Suprapubic skin (tissue), 4 donors: ENCODE data around the gene NFKBIB. TPM values are rescaled to one million over a fixed set of nuclear protein-coding genes. Genes with fewer than 3 reads are reported as not detected.

Experiments used
- DNase-seq, 2 donors: peaks; one replicate each; pipeline ENCODE4 v3.0.0-alpha.2; 2019; ENCODE audit warnings: low spot score in 2 of 2
- H3K27ac ChIP-seq: fragments of 200-600 bp; sonication (generic); one replicate; pipeline ENCODE4 v1.5.1; 2019
- H3K27me3 ChIP-seq: fragments of 200-600 bp; sonication (generic); one replicate; pipeline ENCODE4 v1.5.1; 2019
- H3K36me3 ChIP-seq: fragments of 200-600 bp; sonication (generic); one replicate; pipeline ENCODE4 v1.5.1; 2019
- H3K4me1 ChIP-seq: fragments of 200-600 bp; sonication (generic); one replicate; pipeline ENCODE4 v1.5.1; 2019
- H3K4me3 ChIP-seq: fragments of 200-600 bp; sonication (generic); one replicate; pipeline ENCODE4 v1.5.1; 2019; ENCODE audit warnings: mild to moderate bottlenecking
- H3K9me3 ChIP-seq: fragments of 200-600 bp; sonication (generic); one replicate; pipeline ENCODE4 v1.5.1; 2019
- CTCF ChIP-seq, 2 donors: fragments of 200-600 bp in 1 of 2; fragments of 450-650 bp in 1 of 2; sonication (generic) in 1 of 2; IDR thresholded peaks; one replicate each; pipeline ENCODE4 v1.5.1; 2016 to 2019; ENCODE audit warnings: antibody characterized with exemption in 2 of 2, mild to moderate bottlenecking in 1 of 2, moderate library complexity in 1 of 2
- EP300 ChIP-seq: sonication (generic); formaldehyde crosslinking; IDR thresholded peaks from one replicate; pipeline ENCODE4 v1.6.1; 2017; ENCODE audit warnings: antibody characterized with exemption
- POLR2A ChIP-seq, 2 donors: fragments of 450-650 bp; IDR thresholded peaks; one replicate each; pipeline ENCODE4 v1.6.1; 2017; ENCODE audit warnings: antibody characterized with exemption in 2 of 2, mild to moderate bottlenecking in 2 of 2, moderate library complexity in 2 of 2
- POLR2AphosphoS5 ChIP-seq, 3 donors: sonication (generic); formaldehyde crosslinking; IDR thresholded peaks; one replicate each; pipeline ENCODE4 v1.6.1; 2017; ENCODE audit warnings: antibody characterized with exemption in 3 of 3
- WGBS: methylation state at CpG from one replicate; pipeline ENCODE4 v1.1.5; 2018; 5-methylcytosine and 5-hydroxymethylcytosine counted together
- total RNA-seq, 4 donors: library from RNA; depleted of rRNA; stranded (reverse); fragments of >200 nt; gene quantifications; one replicate each; pipeline ENCODE4 v1.1.0, GENCODE V29; 2016

The NFKBIB gene
- total RNA-seq, 4 donors from 2014 or later = 18.1 to 25.4 (median 21.1) TPM

GRCh38 chr19:38892841-38893240 lies 6.9 kb upstream of the NFKBIB start:
- H3K36me3 ChIP-seq = peaks cover 48% of the 10 kb centered on the region
- no peaks in the 10 kb centered on the region for H3K27me3 ChIP-seq
- H3K4me3 ChIP-seq = no peak overlapping the region
- TF ChIP-seq CTCF (IDR thresholded peaks at IDR 0.05) (no peak), EP300 (no peak), POLR2A (IDR thresholded peaks at IDR 0.05) (no peak), POLR2AphosphoS5 (IDR thresholded peaks at IDR 0.05) (no peak)
- peaks cover 16% of the 10 kb centered on the region for H3K4me1 ChIP-seq
- H3K9me3 ChIP-seq = no peaks in the 10 kb centered on the region
- WGBS = 77% methylated on average over 5 of the region's 5 CpGs
- DNase-seq = no peak
- H3K27ac ChIP-seq = no peak overlapping the region

GRCh38 chr19:38893341-38893771 lies 6.4 kb upstream of the NFKBIB start:
- H3K27me3 ChIP-seq = no peaks in the 10 kb centered on the region
- 87% methylated on average over 6 of the region's 14 CpGs for WGBS
- no peak overlapping the region for H3K27ac ChIP-seq
- no peak overlapping the region for H3K4me3 ChIP-seq
- TF ChIP-seq EP300 = no peak
- TF ChIP-seq POLR2AphosphoS5 (IDR thresholded peaks at IDR 0.05) = no peak
- TF ChIP-seq POLR2A (IDR thresholded peaks at IDR 0.05) = no peak
- no peak for TF ChIP-seq CTCF (IDR thresholded peaks at IDR 0.05)
- peaks cover 22% of the 10 kb centered on the region for H3K4me1 ChIP-seq
- no peak for DNase-seq
- H3K36me3 ChIP-seq = peaks cover 44% of the 10 kb centered on the region
- no peaks in the 10 kb centered on the region for H3K9me3 ChIP-seq

GRCh38 chr19:38894968-38895367 lies 4.8 kb upstream of the NFKBIB start:
- TF ChIP-seq POLR2A (IDR thresholded peaks at IDR 0.05) = no peak
- 67% methylated on average over 9 of the region's 9 CpGs for WGBS
- Histone ChIP-seq H3K9me3 (no peaks in the 10 kb centered on the region), H3K4me1 (peaks cover 28% of the 10 kb centered on the region), H3K27ac (no peak overlapping the region), H3K4me3 (no peak overlapping the region), H3K36me3 (peaks cover 28% of the 10 kb centered on the region), H3K27me3 (no peaks in the 10 kb centered on the region)
- no peak for DNase-seq

- TF ChIP-seq POLR2A (IDR thresholded peaks at IDR 0.05) (no peak), POLR2AphosphoS5 (IDR thresholded peaks at IDR 0.05) (no peak), CTCF (IDR thresholded peaks at IDR 0.05) (no peak), EP300 (no peak)
- Histone ChIP-seq H3K4me3 (peak overlapping the region; percentile 94), H3K4me1 (peaks cover 39% of the 10 kb centered on the region), H3K36me3 (peaks cover 5% of the 10 kb centered on the region), H3K9me3 (no peaks in the 10 kb centered on the region), H3K27me3 (no peaks in the 10 kb centered on the region), H3K27ac (peak overlapping the region; percentile 61)
- WGBS = 4% methylated on average over 24 of the region's 25 CpGs
- DNase-seq = no peak
Measured at GRCh38 chr19:38898788-38899446, 852 bp upstream of the NFKBIB start.

- no peak for DNase-seq
- Histone ChIP-seq H3K27me3 (no peaks in the 10 kb centered on the region), H3K4me1 (peaks cover 36% of the 10 kb centered on the region), H3K4me3 (peak overlapping the region; percentile 94), H3K36me3 (peaks cover 6% of the 10 kb centered on the region), H3K27ac (peak overlapping the region; percentile 93), H3K9me3 (no peaks in the 10 kb centered on the region)
- TF ChIP-seq POLR2AphosphoS5 (IDR thresholded peaks at IDR 0.05) = no peak
- TF ChIP-seq CTCF (IDR thresholded peaks at IDR 0.05) = no peak
- TF ChIP-seq EP300 = no peak
- no peak for TF ChIP-seq POLR2A (IDR thresholded peaks at IDR 0.05)
- WGBS = 1% methylated on average over 8 of the region's 8 CpGs
Measured at GRCh38 chr19:38900202-38900629, 447 bp downstream of the NFKBIB start.
